Kidney (tissue), 14 donors: ENCODE measurements around the gene KCNC1. TPM values are rescaled to one million over a fixed set of nuclear protein-coding genes. Genes with fewer than 3 reads are reported as not detected.
A peak's percentile ranks its signal among the peaks of the same experiment; 100 is the strongest.

Experiments used
- DNase-seq, 5 donors: peaks; one replicate each; pipeline ENCODE4 v3.0.0-alpha.2; 2013 to 2020
- FAIRE-seq: peaks from 2 replicates; lab custom pipeline; 2012; peaks lifted over from hg19 to GRCh38; lab: Jason Lieb, UNC
- H3K27ac ChIP-seq, 2 donors: one replicate each; pipeline ENCODE4 v1.7.0; 2013; ENCODE audit warnings: low read depth in 2 of 2, low read length in 2 of 2, inconsistent platforms in 1 of 2
- H3K27me3 ChIP-seq: one replicate; pipeline ENCODE4 v1.7.1; 2013; ENCODE audit warnings: low read length, inconsistent platforms; ENCODE audit not compliant: control insufficient read depth, insufficient read depth
- H3K36me3 ChIP-seq, 3 donors: one replicate each; pipeline versions ENCODE4 v1.7.0 to v1.7.1; 2013; ENCODE audit warnings: low read length in 3 of 3, control low read depth in 1 of 3, inconsistent platforms in 1 of 3; ENCODE audit not compliant: insufficient read depth in 3 of 3, control insufficient read depth in 2 of 3
- H3K4me1 ChIP-seq, 3 donors: one replicate each; pipeline versions ENCODE4 v1.7.0 to v1.7.1; 2013; ENCODE audit warnings: low read length in 3 of 3, inconsistent platforms in 1 of 3, low read depth in 1 of 3; ENCODE audit not compliant: control insufficient read depth in 2 of 3, insufficient read depth in 2 of 3
- H3K4me3 ChIP-seq, 3 donors: one replicate each; pipeline versions ENCODE4 v1.7.0 to v1.8.1; 2013; ENCODE audit warnings: low read length in 3 of 3, control low read depth in 1 of 3, inconsistent platforms in 1 of 3
- H3K9ac ChIP-seq, 3 donors: one replicate each; pipeline versions ENCODE4 v1.7.0 to v1.7.1; 2013; ENCODE audit warnings: low read length in 3 of 3, control low read depth in 1 of 3, inconsistent platforms in 1 of 3
- H3K9me3 ChIP-seq, 3 donors: one replicate each; pipeline versions ENCODE4 v1.7.0 to v1.7.1; 2013; ENCODE audit warnings: low read length in 3 of 3, control low read depth in 1 of 3, inconsistent platforms in 1 of 3; ENCODE audit not compliant: control insufficient read depth in 2 of 3, insufficient read depth in 1 of 3
- CTCF ChIP-seq: IDR thresholded peaks from 3 replicates; pipeline ENCODE4 v1.5.1; 2012; ENCODE audit warnings: mild to moderate bottlenecking, moderate library complexity, borderline replicate concordance; ENCODE audit not compliant: insufficient read depth; ENCODE audit errors: extremely low read depth
- intact Hi-C: fragments of 100-400 bp; cut with DNase I; formaldehyde crosslinking; loops from one replicate; pipeline ENCODE4 v1.11.1; 2022
- polyA plus RNA-seq: library from polyadenylated mRNA; stranded (reverse); fragments of 350-450 nt; fragmentation: Illumina TruSeq; extraction: RNeasy Lipid Tissue Mini Kit (QIAGEN cat#74804); gene quantifications from one replicate; pipeline ENCODE4 v1.2.3, GENCODE V29; 2014; ENCODE audit warnings: low read depth, low replicate concordance; ENCODE audit not compliant: insufficient read depth
- total RNA-seq: library from RNA; stranded (reverse); fragmentation: NEBNext Ultra II Directional; extraction: Animal tissue kit (Norgen Biotek cat#: 25700); gene quantifications from one replicate; pipeline ENCODE4 v1.2.1, GENCODE V29; 2021
- donor health status: control.
- donor health status: control.
- donor health status: control.
- donor health status: control.
- donor health status: control.
- donor health status: DM: yes; HTN: yes; CAD: no.
- donor health status: Normal renal cell carcinoma (clear cell type).

Gene KCNC1
- total and polyA plus RNA-seq, 2 donors from 2014 or later, result 0.03 TPM; not detected in 1

DNA sequence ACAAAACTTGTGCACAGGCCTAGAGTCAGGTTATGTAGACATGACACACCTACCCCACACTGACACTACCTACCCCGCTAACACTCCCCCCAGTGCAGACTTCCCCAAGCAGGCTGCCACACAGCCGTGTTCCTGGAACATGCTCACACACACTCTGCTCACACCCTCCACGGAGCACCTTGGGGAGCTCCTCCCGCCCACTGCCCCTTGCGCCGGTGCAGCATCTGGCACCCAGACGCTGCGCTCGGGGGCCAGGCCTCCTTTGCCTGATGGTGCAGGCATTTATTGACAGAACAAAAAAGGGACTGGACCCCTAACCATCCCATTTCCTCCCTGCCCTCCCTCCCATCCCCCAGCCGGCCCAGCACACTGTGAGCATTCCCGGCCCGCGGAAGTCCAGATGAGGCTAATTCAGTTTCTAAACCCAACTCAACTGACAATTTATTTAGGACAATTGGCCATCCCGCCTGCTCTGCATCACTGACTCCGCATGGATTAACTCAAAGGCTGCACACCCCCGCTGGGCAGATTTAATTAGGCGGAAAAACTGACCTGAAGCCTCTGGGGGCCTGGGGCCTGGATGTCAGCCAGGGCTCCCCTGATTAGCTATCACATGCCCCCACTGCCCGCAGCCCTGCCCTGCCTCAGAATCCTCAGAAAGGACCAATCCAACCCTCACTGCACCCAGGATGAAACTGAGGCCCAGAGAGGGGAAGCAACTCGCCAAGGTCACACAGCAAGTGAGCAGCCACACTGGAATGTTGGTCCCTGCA is 30.1 kb downstream of the KCNC1 start:
- Histone ChIP-seq H3K27ac (no peak overlapping the region), H3K36me3 (no peaks in the 10 kb centered on the region), H3K4me3 (no peak overlapping the region), H3K4me1 (no peaks in the 10 kb centered on the region), H3K9me3 (no peaks in the 10 kb centered on the region), H3K27me3 (no peaks in the 10 kb centered on the region), H3K9ac (no peak overlapping the region)
- peak in 3 of 5 donors; percentile 5 to 52 (median 24) for DNase-seq
- intact Hi-C loops, result no loop called here
- no peak for FAIRE-seq
- no peak for TF ChIP-seq CTCF

- intact Hi-C loops, result no loop called here
- Histone ChIP-seq H3K4me1 (no peaks in the 10 kb centered on the region), H3K27me3 (no peaks in the 10 kb centered on the region), H3K36me3 (no peaks in the 10 kb centered on the region), H3K9me3 (no peaks in the 10 kb centered on the region), H3K27ac (no peak overlapping the region), H3K4me3 (no peak overlapping the region), H3K9ac (no peak overlapping the region)
- FAIRE-seq (no peak), DNase-seq (peak in 2 of 5 donors; percentile 37 to 47)
- TF ChIP-seq CTCF, result no peak
These were observed 30.9 kb downstream of the KCNC1 start for GRCh38 chr11:17765356-17766072.

DNA sequence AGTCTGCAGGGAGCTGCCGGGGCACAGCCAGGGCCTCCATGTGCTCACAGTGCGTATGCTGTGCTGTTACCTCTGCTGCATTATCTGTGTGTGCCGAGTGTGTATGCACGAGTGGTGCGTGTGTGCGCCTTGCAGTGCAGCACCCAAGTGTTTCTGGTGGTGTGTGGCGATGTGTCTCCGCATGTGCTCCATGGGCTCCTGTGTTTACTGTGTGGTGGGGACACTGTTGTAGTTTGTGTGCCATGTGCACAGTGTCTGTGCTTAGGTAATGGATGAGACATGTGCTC is 31.4 kb downstream of the KCNC1 start:
- no peak overlapping the region for H3K27ac ChIP-seq
- H3K36me3 ChIP-seq, result no peaks in the 10 kb centered on the region
- DNase-seq (peak in 1 of 5 donors; percentile 40), FAIRE-seq (no peak)
- no peak overlapping the region for H3K9ac ChIP-seq
- H3K9me3 ChIP-seq, result no peaks in the 10 kb centered on the region
- H3K4me1 ChIP-seq, result no peaks in the 10 kb centered on the region
- intact Hi-C loops, result no loop called here
- no peak for TF ChIP-seq CTCF
- H3K27me3 ChIP-seq, result no peaks in the 10 kb centered on the region
- no peak overlapping the region for H3K4me3 ChIP-seq
